Transverse colon (tissue), 4 donors: ENCODE results near the gene GPSM1.

Experiments used
- POLR2A ChIP-seq: fragments of 450-650 bp; IDR thresholded peaks from one replicate; pipeline ENCODE4 v1.6.1; 2016; ENCODE audit warnings: antibody characterized with exemption, mild to moderate bottlenecking, moderate library complexity
- POLR2AphosphoS5 ChIP-seq, 3 donors: sonication (generic); formaldehyde crosslinking; IDR thresholded peaks; one replicate each; pipeline ENCODE4 v1.6.1; 2016; ENCODE audit warnings: antibody characterized with exemption in 3 of 3
- TF ChIP-seq, protein P1 (sequence below), 5 experiments: fragments of 200-600 bp in 3 of 5; fragments of 450-650 bp in 2 of 5; sonication (generic) in 3 of 5; IDR thresholded peaks; 1 replicate in 2 of 5; 2 replicates in 3 of 5; pipeline ENCODE4 v1.5.1; 2016 to 2017; ENCODE audit warnings: antibody characterized with exemption in 5 of 5, inconsistent platforms in 3 of 5, mild to moderate bottlenecking in 2 of 5, moderate library complexity in 1 of 5

DNA sequence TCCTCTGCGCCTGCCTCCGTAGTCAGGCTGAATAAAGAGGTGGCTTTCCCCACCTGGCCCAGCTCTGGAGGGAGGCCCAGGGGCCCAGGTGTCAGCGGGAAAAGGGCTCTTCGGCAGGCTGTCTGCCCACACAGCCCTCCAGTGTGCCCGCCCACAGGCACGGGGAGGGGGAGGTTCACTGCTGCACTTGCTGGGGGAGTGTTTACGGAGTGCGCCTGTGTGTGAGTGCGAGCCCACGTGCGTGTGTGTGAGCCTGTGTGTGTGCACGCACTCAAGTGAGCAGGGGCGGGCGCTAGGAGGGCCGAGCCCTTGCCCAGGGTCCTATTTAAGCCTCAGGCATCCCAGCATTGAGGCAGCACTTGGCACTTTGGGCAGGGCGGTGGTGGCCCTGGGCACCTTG lies 25.3 kb downstream of the GPSM1 start:
- TF ChIP-seq, protein P1, sequence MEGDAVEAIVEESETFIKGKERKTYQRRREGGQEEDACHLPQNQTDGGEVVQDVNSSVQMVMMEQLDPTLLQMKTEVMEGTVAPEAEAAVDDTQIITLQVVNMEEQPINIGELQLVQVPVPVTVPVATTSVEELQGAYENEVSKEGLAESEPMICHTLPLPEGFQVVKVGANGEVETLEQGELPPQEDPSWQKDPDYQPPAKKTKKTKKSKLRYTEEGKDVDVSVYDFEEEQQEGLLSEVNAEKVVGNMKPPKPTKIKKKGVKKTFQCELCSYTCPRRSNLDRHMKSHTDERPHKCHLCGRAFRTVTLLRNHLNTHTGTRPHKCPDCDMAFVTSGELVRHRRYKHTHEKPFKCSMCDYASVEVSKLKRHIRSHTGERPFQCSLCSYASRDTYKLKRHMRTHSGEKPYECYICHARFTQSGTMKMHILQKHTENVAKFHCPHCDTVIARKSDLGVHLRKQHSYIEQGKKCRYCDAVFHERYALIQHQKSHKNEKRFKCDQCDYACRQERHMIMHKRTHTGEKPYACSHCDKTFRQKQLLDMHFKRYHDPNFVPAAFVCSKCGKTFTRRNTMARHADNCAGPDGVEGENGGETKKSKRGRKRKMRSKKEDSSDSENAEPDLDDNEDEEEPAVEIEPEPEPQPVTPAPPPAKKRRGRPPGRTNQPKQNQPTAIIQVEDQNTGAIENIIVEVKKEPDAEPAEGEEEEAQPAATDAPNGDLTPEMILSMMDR (IDR thresholded peaks at IDR 0.05), result no peak
- TF ChIP-seq POLR2AphosphoS5 (IDR thresholded peaks at IDR 0.05) (no peak), POLR2A (no peak)
